GM18907 (cell line): Measurements from ENCODE around the gene TMBIM4.
A peak's percentile ranks its signal among the peaks of the same experiment; 100 is the strongest.

ENCODE experiments used
- ATAC-seq: cut with Tn5 transposase; IDR thresholded peaks from one replicate; pipeline ENCODE4 v1.9.1; 2021; ENCODE audit warnings: mild to moderate bottlenecking, moderate library complexity; ENCODE audit not compliant: unreplicated experiment

The TMBIM4 gene

GRCh38 chr12:66103016-66103913, 66.5 kb downstream of the TMBIM4 start:
- no peak for ATAC-seq

- ATAC-seq, result peak; percentile 82
These were observed 77.1 kb downstream of the TMBIM4 start for GRCh38 chr12:66092559-66093269.

GRCh38 chr12:66090157-66090556, 79.6 kb downstream of the TMBIM4 start:
- ATAC-seq, result no peak

DNA sequence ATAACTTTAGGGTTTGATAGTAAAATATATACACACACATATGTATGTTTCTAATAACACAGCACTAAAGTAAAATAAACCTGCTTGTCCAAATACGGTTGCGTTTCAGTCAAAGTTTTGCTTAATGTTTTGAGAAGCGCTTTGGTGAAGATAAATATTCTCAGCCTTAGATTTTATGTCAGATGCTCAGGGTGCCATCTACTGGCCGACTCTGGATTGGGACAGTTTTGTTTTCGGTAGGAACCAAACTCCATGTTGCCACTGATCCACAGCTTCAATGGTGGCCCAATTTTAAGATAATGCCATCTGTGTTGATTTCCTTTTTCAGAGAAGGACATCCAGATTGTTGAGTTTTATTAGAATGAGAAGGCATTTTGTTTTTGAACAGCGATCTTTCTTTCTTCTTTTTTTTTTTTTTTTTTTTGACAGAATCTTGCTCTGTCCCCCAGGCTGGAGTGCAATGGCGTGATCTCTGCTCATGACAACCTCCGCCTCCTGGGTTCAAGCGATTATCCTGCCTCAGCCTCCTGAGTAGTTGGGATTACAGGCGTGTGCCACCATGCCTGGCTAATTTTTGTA, 82.3 kb downstream of the TMBIM4 start:
- ATAC-seq, result peak; percentile 81

- ATAC-seq, result no peak
These were observed 83.8 kb downstream of the TMBIM4 start for GRCh38 chr12:66085998-66086397.
